WTC11 (cell line): ENCODE data around the gene SERPINB1.

ENCODE experiments used
- CBFB ChIP-seq: sonication (generic); formaldehyde crosslinking; IDR thresholded peaks from 2 replicates; pipeline ENCODE4 v1.8.1; 2022; ENCODE audit warnings: mild to moderate bottlenecking, low read depth, missing genetic modification reagents
- CREB1 ChIP-seq: sonication (generic); formaldehyde crosslinking; IDR thresholded peaks from 2 replicates; pipeline ENCODE4 v1.8.0; 2023; ENCODE audit warnings: mild to moderate bottlenecking, missing genetic modification reagents
- ELF4 ChIP-seq: sonication (generic); formaldehyde crosslinking; IDR thresholded peaks from 2 replicates; pipeline ENCODE4 v1.8.1; 2022; ENCODE audit warnings: low read depth, mild to moderate bottlenecking, moderate library complexity, missing genetic modification reagents
- ESRRA ChIP-seq: sonication (generic); formaldehyde crosslinking; IDR thresholded peaks from 2 replicates; pipeline ENCODE4 v1.8.1; 2022; ENCODE audit warnings: mild to moderate bottlenecking, missing genetic modification reagents, borderline replicate concordance
- HMGA2 ChIP-seq: fragments of 250-450 bp; sonication (Bioruptor Pico); IDR thresholded peaks from 2 replicates; pipeline ENCODE4 v1.4.0; 2021; ENCODE audit warnings: mild to moderate bottlenecking, moderate library complexity
- SMAD4 ChIP-seq: sonication (generic); formaldehyde crosslinking; IDR thresholded peaks from 2 replicates; pipeline ENCODE4 v1.8.0; 2022; ENCODE audit warnings: mild to moderate bottlenecking, missing genetic modification reagents
- TEAD4 ChIP-seq: sonication (generic); formaldehyde crosslinking; IDR thresholded peaks from 2 replicates; pipeline ENCODE4 v1.8.0; 2022; ENCODE audit warnings: mild to moderate bottlenecking, missing genetic modification reagents
- TP53 ChIP-seq: sonication (generic); formaldehyde crosslinking; IDR thresholded peaks from 2 replicates; pipeline ENCODE4 v1.8.1; 2023; ENCODE audit warnings: mild to moderate bottlenecking, missing genetic modification reagents
- ZNF121 ChIP-seq: sonication (generic); formaldehyde crosslinking; IDR thresholded peaks from 2 replicates; pipeline ENCODE4 v1.8.0; 2023; ENCODE audit warnings: missing genetic modification reagents
- TF ChIP-seq, protein P1 (sequence below): sonication (generic); formaldehyde crosslinking; IDR thresholded peaks from 2 replicates; pipeline ENCODE4 v1.8.0; 2022; ENCODE audit warnings: mild to moderate bottlenecking, missing genetic modification reagents
- TF ChIP-seq, protein P2 (sequence below): fragments of 200-600 bp; IDR thresholded peaks from 2 replicates; pipeline ENCODE4 v1.8.0; 2022; ENCODE audit warnings: antibody characterized with exemption
- TF ChIP-seq, protein P3 (sequence below): sonication (generic); formaldehyde crosslinking; IDR thresholded peaks from 2 replicates; pipeline ENCODE4 v1.8.0; 2022; ENCODE audit warnings: mild to moderate bottlenecking, missing genetic modification reagents
- TF ChIP-seq, protein P4 (sequence below): sonication (generic); formaldehyde crosslinking; IDR thresholded peaks from 2 replicates; pipeline ENCODE4 v1.8.1; 2022; ENCODE audit warnings: low read depth, missing genetic modification reagents, borderline replicate concordance
- TF ChIP-seq, protein P5 (sequence below): fragments of 250-450 bp; sonication (Bioruptor Pico); IDR thresholded peaks from 2 replicates; pipeline ENCODE4 v1.9.0; 2021; ENCODE audit warnings: mild to moderate bottlenecking

DNA sequence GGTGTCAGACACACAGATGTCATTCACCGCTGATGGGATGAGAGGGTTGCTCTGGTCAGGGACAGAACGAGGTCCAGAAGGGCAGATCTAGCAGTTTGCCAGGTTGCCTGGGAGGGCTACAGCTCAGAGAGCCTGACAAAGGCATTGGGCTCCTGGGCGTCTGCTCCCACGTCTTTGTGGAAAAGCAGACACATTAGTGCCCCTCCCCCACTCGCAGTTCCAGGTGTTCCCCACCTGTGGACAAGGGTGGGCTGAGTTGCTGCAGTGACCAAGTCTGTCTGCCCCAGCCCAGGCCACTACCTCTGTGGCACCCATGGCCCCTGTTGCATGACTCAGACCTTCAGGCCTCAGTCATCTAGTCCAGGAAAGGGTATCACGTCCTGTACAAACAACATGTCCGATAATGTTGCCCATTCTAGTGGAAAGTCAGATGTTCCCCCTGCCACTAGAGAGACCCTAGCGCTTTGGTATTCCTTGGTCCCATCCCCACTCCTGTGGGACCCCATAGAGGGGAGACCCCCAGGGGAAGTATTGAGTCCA is 39.1 kb downstream of the SERPINB1 start:
- TF ChIP-seq, protein P1, sequence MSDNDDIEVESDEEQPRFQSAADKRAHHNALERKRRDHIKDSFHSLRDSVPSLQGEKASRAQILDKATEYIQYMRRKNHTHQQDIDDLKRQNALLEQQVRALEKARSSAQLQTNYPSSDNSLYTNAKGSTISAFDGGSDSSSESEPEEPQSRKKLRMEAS (CRISPR knock-in tag): no peak
- TF ChIP-seq, protein P2, sequence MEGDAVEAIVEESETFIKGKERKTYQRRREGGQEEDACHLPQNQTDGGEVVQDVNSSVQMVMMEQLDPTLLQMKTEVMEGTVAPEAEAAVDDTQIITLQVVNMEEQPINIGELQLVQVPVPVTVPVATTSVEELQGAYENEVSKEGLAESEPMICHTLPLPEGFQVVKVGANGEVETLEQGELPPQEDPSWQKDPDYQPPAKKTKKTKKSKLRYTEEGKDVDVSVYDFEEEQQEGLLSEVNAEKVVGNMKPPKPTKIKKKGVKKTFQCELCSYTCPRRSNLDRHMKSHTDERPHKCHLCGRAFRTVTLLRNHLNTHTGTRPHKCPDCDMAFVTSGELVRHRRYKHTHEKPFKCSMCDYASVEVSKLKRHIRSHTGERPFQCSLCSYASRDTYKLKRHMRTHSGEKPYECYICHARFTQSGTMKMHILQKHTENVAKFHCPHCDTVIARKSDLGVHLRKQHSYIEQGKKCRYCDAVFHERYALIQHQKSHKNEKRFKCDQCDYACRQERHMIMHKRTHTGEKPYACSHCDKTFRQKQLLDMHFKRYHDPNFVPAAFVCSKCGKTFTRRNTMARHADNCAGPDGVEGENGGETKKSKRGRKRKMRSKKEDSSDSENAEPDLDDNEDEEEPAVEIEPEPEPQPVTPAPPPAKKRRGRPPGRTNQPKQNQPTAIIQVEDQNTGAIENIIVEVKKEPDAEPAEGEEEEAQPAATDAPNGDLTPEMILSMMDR: no peak
- TF ChIP-seq CBFB (CRISPR knock-in tag) (no peak), ESRRA (CRISPR knock-in tag) (no peak), SMAD4 (no peak), CREB1 (CRISPR knock-in tag) (no peak), TP53 (no peak), TEAD4 (CRISPR knock-in tag) (no peak), ELF4 (CRISPR knock-in tag) (no peak), HMGA2 (CRISPR knock-in tag) (no peak), ZNF121 (CRISPR knock-in tag) (no peak)
- TF ChIP-seq, protein P3, sequence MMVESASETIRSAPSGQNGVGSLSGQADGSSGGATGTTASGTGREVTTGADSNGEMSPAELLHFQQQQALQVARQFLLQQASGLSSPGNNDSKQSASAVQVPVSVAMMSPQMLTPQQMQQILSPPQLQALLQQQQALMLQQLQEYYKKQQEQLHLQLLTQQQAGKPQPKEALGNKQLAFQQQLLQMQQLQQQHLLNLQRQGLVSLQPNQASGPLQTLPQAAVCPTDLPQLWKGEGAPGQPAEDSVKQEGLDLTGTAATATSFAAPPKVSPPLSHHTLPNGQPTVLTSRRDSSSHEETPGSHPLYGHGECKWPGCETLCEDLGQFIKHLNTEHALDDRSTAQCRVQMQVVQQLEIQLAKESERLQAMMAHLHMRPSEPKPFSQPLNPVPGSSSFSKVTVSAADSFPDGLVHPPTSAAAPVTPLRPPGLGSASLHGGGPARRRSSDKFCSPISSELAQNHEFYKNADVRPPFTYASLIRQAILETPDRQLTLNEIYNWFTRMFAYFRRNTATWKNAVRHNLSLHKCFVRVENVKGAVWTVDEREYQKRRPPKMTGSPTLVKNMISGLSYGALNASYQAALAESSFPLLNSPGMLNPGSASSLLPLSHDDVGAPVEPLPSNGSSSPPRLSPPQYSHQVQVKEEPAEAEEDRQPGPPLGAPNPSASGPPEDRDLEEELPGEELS (CRISPR knock-in tag): no peak
- TF ChIP-seq, protein P4, sequence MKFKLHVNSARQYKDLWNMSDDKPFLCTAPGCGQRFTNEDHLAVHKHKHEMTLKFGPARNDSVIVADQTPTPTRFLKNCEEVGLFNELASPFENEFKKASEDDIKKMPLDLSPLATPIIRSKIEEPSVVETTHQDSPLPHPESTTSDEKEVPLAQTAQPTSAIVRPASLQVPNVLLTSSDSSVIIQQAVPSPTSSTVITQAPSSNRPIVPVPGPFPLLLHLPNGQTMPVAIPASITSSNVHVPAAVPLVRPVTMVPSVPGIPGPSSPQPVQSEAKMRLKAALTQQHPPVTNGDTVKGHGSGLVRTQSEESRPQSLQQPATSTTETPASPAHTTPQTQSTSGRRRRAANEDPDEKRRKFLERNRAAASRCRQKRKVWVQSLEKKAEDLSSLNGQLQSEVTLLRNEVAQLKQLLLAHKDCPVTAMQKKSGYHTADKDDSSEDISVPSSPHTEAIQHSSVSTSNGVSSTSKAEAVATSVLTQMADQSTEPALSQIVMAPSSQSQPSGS (CRISPR knock-in tag): no peak
- TF ChIP-seq, protein P5, sequence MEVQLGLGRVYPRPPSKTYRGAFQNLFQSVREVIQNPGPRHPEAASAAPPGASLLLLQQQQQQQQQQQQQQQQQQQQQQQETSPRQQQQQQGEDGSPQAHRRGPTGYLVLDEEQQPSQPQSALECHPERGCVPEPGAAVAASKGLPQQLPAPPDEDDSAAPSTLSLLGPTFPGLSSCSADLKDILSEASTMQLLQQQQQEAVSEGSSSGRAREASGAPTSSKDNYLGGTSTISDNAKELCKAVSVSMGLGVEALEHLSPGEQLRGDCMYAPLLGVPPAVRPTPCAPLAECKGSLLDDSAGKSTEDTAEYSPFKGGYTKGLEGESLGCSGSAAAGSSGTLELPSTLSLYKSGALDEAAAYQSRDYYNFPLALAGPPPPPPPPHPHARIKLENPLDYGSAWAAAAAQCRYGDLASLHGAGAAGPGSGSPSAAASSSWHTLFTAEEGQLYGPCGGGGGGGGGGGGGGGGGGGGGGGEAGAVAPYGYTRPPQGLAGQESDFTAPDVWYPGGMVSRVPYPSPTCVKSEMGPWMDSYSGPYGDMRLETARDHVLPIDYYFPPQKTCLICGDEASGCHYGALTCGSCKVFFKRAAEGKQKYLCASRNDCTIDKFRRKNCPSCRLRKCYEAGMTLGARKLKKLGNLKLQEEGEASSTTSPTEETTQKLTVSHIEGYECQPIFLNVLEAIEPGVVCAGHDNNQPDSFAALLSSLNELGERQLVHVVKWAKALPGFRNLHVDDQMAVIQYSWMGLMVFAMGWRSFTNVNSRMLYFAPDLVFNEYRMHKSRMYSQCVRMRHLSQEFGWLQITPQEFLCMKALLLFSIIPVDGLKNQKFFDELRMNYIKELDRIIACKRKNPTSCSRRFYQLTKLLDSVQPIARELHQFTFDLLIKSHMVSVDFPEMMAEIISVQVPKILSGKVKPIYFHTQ (CRISPR knock-in tag): no peak
